OCI-LY7 (cell line): Measurements from ENCODE around the gene INTS2. TPM values are rescaled to one million over a fixed set of nuclear protein-coding genes. Genes with fewer than 3 reads are reported as not detected.

ENCODE experiments used
- BruUV-seq: library from RNA; stranded (reverse); fragments of 400-500 nt; replicated peaks from 2 replicates; lab custom pipeline; 2021; lab: Mats Ljungman, UMichigan
- CTCF ChIA-PET: fragments of 300-600 bp; sonication (Branson Sonifier 250); formaldehyde crosslinking; loops from one replicate; lab custom pipeline; 2022; ENCODE audit warnings: antibody characterized with exemption; ENCODE audit not compliant: unreplicated experiment; lab: Charles Lee
- POLR2A ChIA-PET: fragments of 300-600 bp; sonication (Branson Sonifier 250); formaldehyde crosslinking; loops from one replicate; lab custom pipeline; 2022; ENCODE audit warnings: antibody characterized with exemption; lab: Charles Lee
- DNase-seq: peaks from one replicate; pipeline ENCODE4 v3.0.0-alpha.2; 2015; ENCODE audit warnings: low spot score
- H2AFZ ChIP-seq: fragments of 200-600 bp; sonication (generic), shearing (Covaris generic); 2 replicates; pipeline ENCODE4 v1.6.1; 2014; ENCODE audit warnings: mild to moderate bottlenecking, antibody characterized with exemption, low read length, moderate library complexity
- H3K27ac ChIP-seq: fragments of 200-600 bp; sonication (generic); 2 replicates; pipeline ENCODE4 v1.5.1; 2014; ENCODE audit warnings: mixed run types, low read depth, mild to moderate bottlenecking, moderate library complexity, low read length, inconsistent platforms; ENCODE audit not compliant: poor library complexity, severe bottlenecking
- H3K36me3 ChIP-seq: fragments of 200-600 bp; sonication (generic); 2 replicates; pipeline ENCODE4 v1.6.1; 2014; ENCODE audit warnings: mild to moderate bottlenecking, antibody characterized with exemption, low read length, moderate library complexity, mixed read lengths; ENCODE audit not compliant: insufficient read depth
- H3K4me1 ChIP-seq: fragments of 200-600 bp; sonication (generic); 2 replicates; pipeline ENCODE4 v1.5.1; 2014; ENCODE audit warnings: mild to moderate bottlenecking, low read length; ENCODE audit not compliant: insufficient read depth, poor library complexity, severe bottlenecking
- H3K4me2 ChIP-seq: fragments of 200-600 bp; sonication (generic); 2 replicates; pipeline ENCODE4 v1.6.1; 2014; ENCODE audit warnings: mild to moderate bottlenecking, low read length
- H3K4me3 ChIP-seq: fragments of 200-600 bp; sonication (generic); 2 replicates; pipeline ENCODE4 v1.5.1; 2014; ENCODE audit warnings: mild to moderate bottlenecking, low read depth, low read length; ENCODE audit not compliant: poor library complexity, severe bottlenecking
- H3K79me2 ChIP-seq: fragments of 200-600 bp; sonication (generic); 2 replicates; pipeline ENCODE4 v1.6.1; 2016; ENCODE audit warnings: low read depth, mild to moderate bottlenecking, low read length, moderate library complexity, mixed read lengths; ENCODE audit not compliant: insufficient read depth
- H3K9me2 ChIP-seq: fragments of 200-600 bp; sonication (generic); 2 replicates; pipeline ENCODE4 v1.6.1; 2016; ENCODE audit warnings: mild to moderate bottlenecking, low read length, mixed read lengths; ENCODE audit not compliant: insufficient read depth
- H3K9me3 ChIP-seq: fragments of 200-600 bp; sonication (generic); 2 replicates; pipeline ENCODE4 v1.6.1; 2014; ENCODE audit warnings: mild to moderate bottlenecking, mixed run types, low read length, mixed read lengths
- H4K20me1 ChIP-seq: fragments of 200-600 bp; sonication (generic); 2 replicates; pipeline ENCODE4 v1.6.1; 2014; ENCODE audit warnings: mild to moderate bottlenecking, antibody characterized with exemption, low read length, moderate library complexity, mixed read lengths; ENCODE audit not compliant: insufficient read depth
- EZH2phosphoT487 ChIP-seq: fragments of 200-600 bp; sonication (generic); IDR thresholded peaks from 2 replicates; pipeline ENCODE4 v1.6.1; 2018; ENCODE audit warnings: low read depth, borderline replicate concordance, mild to moderate bottlenecking, mixed run types, antibody characterized with exemption, low read length, moderate library complexity, mixed read lengths
- intact Hi-C: fragments of 100-400 bp; cut with micrococcal nuclease; formaldehyde crosslinking; loops from one replicate; pipeline ENCODE4 v1.10.0; 2022; ENCODE audit not compliant: unreplicated experiment
- total RNA-seq, 2 experiments: library from RNA; depleted of rRNA in 1 of 2; stranded (reverse); fragments of >200 nt in 1 of 2; shearing (Covaris generic) in 1 of 2; gene quantifications; 2 replicates each; pipeline ENCODE4 v1.2.3, GENCODE V29; 2014 to 2022
- TF ChIP-seq, protein P1 (sequence below): fragments of 200-600 bp; sonication (generic); conservative IDR thresholded peaks from 2 replicates; pipeline ENCODE4 v1.5.1; 2014; ENCODE audit warnings: mild to moderate bottlenecking, antibody characterized with exemption, low read length, moderate library complexity, mixed read lengths

The INTS2 gene
- total RNA-seq, 2 experiments from 2014 or later = 15.8 to 27.9 TPM

DNA sequence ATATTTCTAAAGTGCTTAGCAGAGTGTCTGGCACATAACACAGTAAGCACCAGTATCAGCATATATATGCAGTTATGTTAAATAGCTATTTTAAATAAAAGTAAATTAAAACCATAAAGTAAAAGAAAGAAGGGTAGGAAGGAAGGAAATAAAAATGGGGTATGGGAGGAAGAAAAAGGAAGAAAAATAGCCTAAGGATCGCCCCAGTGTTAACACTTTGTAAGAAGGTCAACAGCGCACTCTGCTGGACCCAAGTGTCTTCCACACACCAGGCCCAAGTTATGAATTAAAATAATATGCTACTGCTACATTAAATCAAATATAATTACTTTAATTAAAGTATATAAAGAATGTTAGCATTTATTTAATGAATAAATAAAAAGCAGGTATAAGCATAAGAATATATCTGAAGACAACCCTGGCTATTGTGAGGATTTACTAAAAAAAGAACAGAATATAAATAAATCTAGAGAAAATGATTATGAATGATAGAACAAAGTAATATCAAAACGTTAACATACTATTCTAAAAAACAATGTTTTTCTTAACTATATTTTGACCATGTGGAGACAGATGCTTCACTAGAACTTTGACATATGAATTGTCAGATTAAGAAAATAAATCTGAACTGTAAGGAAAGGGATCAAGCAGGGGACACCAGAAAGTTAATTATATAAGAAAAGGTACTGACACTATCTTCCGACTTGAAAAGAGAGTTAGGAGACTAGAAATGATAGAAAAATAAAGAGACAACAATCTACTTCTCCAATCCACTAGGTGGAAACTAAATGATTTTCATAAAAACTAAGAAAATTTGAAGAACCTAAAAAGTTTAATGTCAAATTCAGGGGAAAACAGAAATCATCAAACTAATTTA, 90.4 kb downstream of the INTS2 start:
- POLR2A ChIA-PET = interaction anchor here (1.4 kb wide), 1 partner anchor 26 kb away, joined by 10 read pairs; the partner anchor contains the start of gene BRIP1
- no TSS peak for BruUV-seq
- CTCF ChIA-PET = no interaction called here

DNA sequence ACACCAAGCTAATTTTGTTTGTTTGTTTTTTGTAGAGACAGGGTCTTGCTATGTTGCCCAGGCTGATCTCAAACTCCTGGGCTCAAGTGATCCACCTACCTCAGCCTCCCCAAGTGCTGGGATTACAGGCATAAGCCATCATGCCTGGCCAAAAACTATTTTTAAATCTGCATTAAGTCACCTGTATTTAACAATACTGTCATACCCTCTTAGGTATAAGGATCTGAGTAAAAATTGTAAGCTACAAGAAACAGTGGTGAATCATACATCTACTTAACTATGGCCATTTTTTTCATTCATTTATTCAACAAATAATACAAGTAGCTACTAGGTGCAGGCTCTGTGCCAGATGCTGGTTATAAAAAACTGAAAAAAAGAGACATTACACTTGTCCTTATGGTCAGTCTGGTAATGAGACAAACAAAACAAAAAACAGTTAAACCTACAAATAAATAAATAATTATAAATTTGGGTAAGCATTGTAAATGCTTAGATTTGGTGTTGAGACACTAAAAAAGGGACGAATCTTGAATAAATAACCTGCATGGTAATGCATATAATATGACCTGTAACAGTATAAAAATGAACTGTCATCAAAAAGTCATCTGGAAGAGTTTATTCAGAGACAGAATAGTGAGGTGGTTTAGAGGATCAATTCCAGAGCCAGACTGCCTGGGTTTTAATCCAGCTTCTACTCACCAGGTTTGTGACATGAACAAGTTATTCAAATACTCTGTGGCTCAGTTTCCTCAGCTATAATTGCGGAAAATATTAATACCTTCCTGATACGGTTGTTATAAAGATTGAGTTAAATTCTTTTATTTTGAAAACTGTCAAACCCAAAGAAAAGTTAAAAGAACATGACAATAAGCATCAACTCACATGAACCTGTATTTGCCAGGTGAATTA, 91.3 kb downstream of the INTS2 start:
- BruUV-seq = no TSS peak
- ChIA-PET CTCF (no interaction called here), POLR2A (interaction anchor here (0.6 to 1.4 kb wide), 2 partner anchors 19 to 26 kb away, joined by 6 to 10 read pairs; partner anchors contain the start of gene BRIP1)

More for the DNA sequence above, 90.4 kb downstream of the INTS2 start:
- Histone ChIP-seq H3K36me3 (peaks cover 73% of the 10 kb centered on the region), H2AFZ (no peak overlapping the region), H4K20me1 (no peaks in the 10 kb centered on the region), H3K4me3 (no peak overlapping the region), H3K79me2 (no peaks in the 10 kb centered on the region), H3K9me3 (no peaks in the 10 kb centered on the region), H3K9me2 (no peaks in the 10 kb centered on the region), H3K4me2 (no peak overlapping the region), H3K4me1 (no peaks in the 10 kb centered on the region), H3K27ac (no peak overlapping the region)
- peak; percentile 76 for DNase-seq
- TF ChIP-seq, protein P1, sequence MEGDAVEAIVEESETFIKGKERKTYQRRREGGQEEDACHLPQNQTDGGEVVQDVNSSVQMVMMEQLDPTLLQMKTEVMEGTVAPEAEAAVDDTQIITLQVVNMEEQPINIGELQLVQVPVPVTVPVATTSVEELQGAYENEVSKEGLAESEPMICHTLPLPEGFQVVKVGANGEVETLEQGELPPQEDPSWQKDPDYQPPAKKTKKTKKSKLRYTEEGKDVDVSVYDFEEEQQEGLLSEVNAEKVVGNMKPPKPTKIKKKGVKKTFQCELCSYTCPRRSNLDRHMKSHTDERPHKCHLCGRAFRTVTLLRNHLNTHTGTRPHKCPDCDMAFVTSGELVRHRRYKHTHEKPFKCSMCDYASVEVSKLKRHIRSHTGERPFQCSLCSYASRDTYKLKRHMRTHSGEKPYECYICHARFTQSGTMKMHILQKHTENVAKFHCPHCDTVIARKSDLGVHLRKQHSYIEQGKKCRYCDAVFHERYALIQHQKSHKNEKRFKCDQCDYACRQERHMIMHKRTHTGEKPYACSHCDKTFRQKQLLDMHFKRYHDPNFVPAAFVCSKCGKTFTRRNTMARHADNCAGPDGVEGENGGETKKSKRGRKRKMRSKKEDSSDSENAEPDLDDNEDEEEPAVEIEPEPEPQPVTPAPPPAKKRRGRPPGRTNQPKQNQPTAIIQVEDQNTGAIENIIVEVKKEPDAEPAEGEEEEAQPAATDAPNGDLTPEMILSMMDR = peak; percentile 94
- TF ChIP-seq EZH2phosphoT487 = no peak
- intact Hi-C loops = loop anchor here (1.0 kb wide), 2 partner anchors 201 to 420 kb away; no protein-coding TSS in a partner anchor

More for the DNA sequence above, 91.3 kb downstream of the INTS2 start:
- Histone ChIP-seq H3K9me2 (no peaks in the 10 kb centered on the region), H3K9me3 (no peaks in the 10 kb centered on the region), H4K20me1 (no peaks in the 10 kb centered on the region), H3K4me2 (no peak overlapping the region), H3K36me3 (peaks cover 68% of the 10 kb centered on the region), H3K4me1 (no peaks in the 10 kb centered on the region), H2AFZ (no peak overlapping the region), H3K27ac (no peak overlapping the region), H3K4me3 (no peak overlapping the region), H3K79me2 (no peaks in the 10 kb centered on the region)
- no peak for DNase-seq
- no peak for TF ChIP-seq EZH2phosphoT487
- TF ChIP-seq, protein P1 = no peak
- intact Hi-C loops = loop anchor here (1.0 kb wide), 2 partner anchors 200 to 419 kb away; no protein-coding TSS in a partner anchor
